ENCODE measurements around the gene HSDL1. TPM values are rescaled to one million over a fixed set of nuclear protein-coding genes. Genes with fewer than 3 reads are reported as not detected.

HSDL1 gene
- total and polyA plus RNA-seq, 2 donors (not counting 1 experiment from before 2014, with no cell fraction given): 12.4 to 30.8 TPM

- peaks cover 81% of the 10 kb centered on the region for H3K79me2 ChIP-seq (ENCODE audit: control insufficient read depth, insufficient read depth, low read length)
- no peak overlapping the region for H2AFZ ChIP-seq (ENCODE audit: insufficient read depth, low read depth, low read length, poor library complexity, severe bottlenecking)
- intact Hi-C loops (cut with micrococcal nuclease): no loop called here
- H3K9ac ChIP-seq (ENCODE audit: low read length): no peak overlapping the region
- no CpG with 5 or more reads among the region's 7 CpGs for WGBS (ENCODE audit: insufficient coverage)
- no peaks in the 10 kb centered on the region for H3K9me3 ChIP-seq (ENCODE audit: control extremely low read depth in 1 of 3, control insufficient read depth in 2 of 3, insufficient read depth in 1 of 3, low read length in 2 of 3)
- TF ChIP-seq EZH2 (IDR thresholded peaks at IDR 0.05; ENCODE audit: borderline replicate concordance, insufficient read depth, low read depth, low read length, poor library complexity, severe bottlenecking): no peak
- TF ChIP-seq, protein P1, sequence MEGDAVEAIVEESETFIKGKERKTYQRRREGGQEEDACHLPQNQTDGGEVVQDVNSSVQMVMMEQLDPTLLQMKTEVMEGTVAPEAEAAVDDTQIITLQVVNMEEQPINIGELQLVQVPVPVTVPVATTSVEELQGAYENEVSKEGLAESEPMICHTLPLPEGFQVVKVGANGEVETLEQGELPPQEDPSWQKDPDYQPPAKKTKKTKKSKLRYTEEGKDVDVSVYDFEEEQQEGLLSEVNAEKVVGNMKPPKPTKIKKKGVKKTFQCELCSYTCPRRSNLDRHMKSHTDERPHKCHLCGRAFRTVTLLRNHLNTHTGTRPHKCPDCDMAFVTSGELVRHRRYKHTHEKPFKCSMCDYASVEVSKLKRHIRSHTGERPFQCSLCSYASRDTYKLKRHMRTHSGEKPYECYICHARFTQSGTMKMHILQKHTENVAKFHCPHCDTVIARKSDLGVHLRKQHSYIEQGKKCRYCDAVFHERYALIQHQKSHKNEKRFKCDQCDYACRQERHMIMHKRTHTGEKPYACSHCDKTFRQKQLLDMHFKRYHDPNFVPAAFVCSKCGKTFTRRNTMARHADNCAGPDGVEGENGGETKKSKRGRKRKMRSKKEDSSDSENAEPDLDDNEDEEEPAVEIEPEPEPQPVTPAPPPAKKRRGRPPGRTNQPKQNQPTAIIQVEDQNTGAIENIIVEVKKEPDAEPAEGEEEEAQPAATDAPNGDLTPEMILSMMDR (IDR thresholded peaks at IDR 0.05): no peak
- H3K27me3 Mint-ChIP-seq: no peaks in the 10 kb centered on the region
- POLR2A ChIA-PET: no interaction called here
- no peak overlapping the region for H3K27ac Mint-ChIP-seq
- H3K4me3 Mint-ChIP-seq: no peak overlapping the region
- H3K4me2 ChIP-seq (replicated peaks; ENCODE audit: low read depth, low read length, poor library complexity, severe bottlenecking): no peak overlapping the region
- H3K27ac ChIP-seq (ENCODE audit: low read length in 2 of 2): no peak overlapping the region
- H3K4me3 ChIP-seq (ENCODE audit: control extremely low read depth in 1 of 5, extremely low read depth in 1 of 5, insufficient read depth in 1 of 5, low read depth in 2 of 5, low read length in 4 of 5): no peak overlapping the region
- no peak for DNase-seq
- peaks cover 12% of the 10 kb centered on the region for H3K4me1 Mint-ChIP-seq
- peaks cover 21% of the 10 kb centered on the region for H4K20me1 ChIP-seq (ENCODE audit: control insufficient read depth, insufficient read depth, low read length, poor library complexity, severe bottlenecking)
- CTCF ChIA-PET: interaction anchor here (1.5 to 2.2 kb wide), 2 partner anchors 21 to 50 kb away, joined by 5 to 7 read pairs; partner anchors contain the start of gene MBTPS1
- peaks cover 3 to 7% of the 10 kb centered on the region in 2 donors for H3K4me1 ChIP-seq (ENCODE audit: control insufficient read depth in 2 of 2, insufficient read depth in 2 of 2, low read length in 2 of 2)
- no peak for ATAC-seq (ENCODE audit: low read depth)
- no peaks in the 10 kb centered on the region for H3K27me3 ChIP-seq (replicated peaks in 1 of 4; ENCODE audit: control extremely low read depth in 1 of 4, control insufficient read depth in 3 of 4, insufficient read depth in 4 of 4, low read length in 3 of 4)
- H3K36me3 ChIP-seq (replicated peaks in 1 of 2; ENCODE audit: control extremely low read depth in 1 of 2, control insufficient read depth in 1 of 2, extremely low read depth in 1 of 2, insufficient read depth in 2 of 2, low read length in 1 of 2): no peaks in the 10 kb centered on the region
- H3K9me3 Mint-ChIP-seq (ENCODE audit: insufficient read depth): no peaks in the 10 kb centered on the region
Measured at GRCh38 chr16:84137769-84138357, 7.1 kb downstream of the HSDL1 start.

GRCh38 chr16:84137287-84137686 lies 7.7 kb downstream of the HSDL1 start:
- 94% methylated on average over 5 of the region's 8 CpGs for WGBS (ENCODE audit: insufficient coverage)
- Histone ChIP-seq H3K4me3 (ENCODE audit: control extremely low read depth in 1 of 5, extremely low read depth in 1 of 5, insufficient read depth in 1 of 5, low read depth in 2 of 5, low read length in 4 of 5) (no peak overlapping the region), H4K20me1 (ENCODE audit: control insufficient read depth, insufficient read depth, low read length, poor library complexity, severe bottlenecking) (peaks cover 21% of the 10 kb centered on the region), H2AFZ (ENCODE audit: insufficient read depth, low read depth, low read length, poor library complexity, severe bottlenecking) (no peak overlapping the region), H3K36me3 (replicated peaks in 1 of 2; ENCODE audit: control extremely low read depth in 1 of 2, control insufficient read depth in 1 of 2, extremely low read depth in 1 of 2, insufficient read depth in 2 of 2, low read length in 1 of 2) (no peaks in the 10 kb centered on the region), H3K9me3 (ENCODE audit: control extremely low read depth in 1 of 3, control insufficient read depth in 2 of 3, insufficient read depth in 1 of 3, low read length in 2 of 3) (no peaks in the 10 kb centered on the region), H3K4me2 (replicated peaks; ENCODE audit: low read depth, low read length, poor library complexity, severe bottlenecking) (no peak overlapping the region), H3K27me3 (replicated peaks in 1 of 4; ENCODE audit: control extremely low read depth in 1 of 4, control insufficient read depth in 3 of 4, insufficient read depth in 4 of 4, low read length in 3 of 4) (no peaks in the 10 kb centered on the region), H3K4me1 (ENCODE audit: control insufficient read depth in 2 of 2, insufficient read depth in 2 of 2, low read length in 2 of 2) (peaks cover 9 to 13% of the 10 kb centered on the region in 2 donors), H3K27ac (ENCODE audit: low read length in 2 of 2) (no peak overlapping the region), H3K79me2 (ENCODE audit: control insufficient read depth, insufficient read depth, low read length) (peaks cover 76% of the 10 kb centered on the region), H3K9ac (ENCODE audit: low read length) (no peak overlapping the region)
- ATAC-seq (ENCODE audit: low read depth): no peak
- no peaks in the 10 kb centered on the region for H3K27me3 Mint-ChIP-seq
- no peak overlapping the region for H3K27ac Mint-ChIP-seq
- TF ChIP-seq, protein P1 (IDR thresholded peaks at IDR 0.05): no peak
- TF ChIP-seq EZH2 (IDR thresholded peaks at IDR 0.05; ENCODE audit: borderline replicate concordance, insufficient read depth, low read depth, low read length, poor library complexity, severe bottlenecking): no peak
- H3K4me3 Mint-ChIP-seq: no peak overlapping the region
- DNase-seq: no peak
- no peaks in the 10 kb centered on the region for H3K9me3 Mint-ChIP-seq (ENCODE audit: insufficient read depth)
- CTCF ChIA-PET: interaction anchor here (1.5 to 2.2 kb wide), 2 partner anchors 21 to 50 kb away, joined by 5 to 7 read pairs; partner anchors contain the start of gene MBTPS1
- intact Hi-C loops (cut with micrococcal nuclease): no loop called here
- peaks cover 17% of the 10 kb centered on the region for H3K4me1 Mint-ChIP-seq
- POLR2A ChIA-PET: no interaction called here

Measured in B cell (primary cell).